WI38 (cell line): ENCODE data around the gene SHC1.
A peak's percentile ranks its signal among the peaks of the same experiment; 100 is the strongest.

Experiments used
- H3K4me3 ChIP-seq: 2 replicates; pipeline ENCODE4 v1.5.1; 2011; ENCODE audit warnings: low read depth, mild to moderate bottlenecking, control low read depth, low read length
- TF ChIP-seq, protein P1 (sequence below): IDR thresholded peaks from 2 replicates; pipeline ENCODE4 v1.5.1; 2012; ENCODE audit warnings: low read depth, mild to moderate bottlenecking, control low read depth, low read length

The SHC1 gene

DNA sequence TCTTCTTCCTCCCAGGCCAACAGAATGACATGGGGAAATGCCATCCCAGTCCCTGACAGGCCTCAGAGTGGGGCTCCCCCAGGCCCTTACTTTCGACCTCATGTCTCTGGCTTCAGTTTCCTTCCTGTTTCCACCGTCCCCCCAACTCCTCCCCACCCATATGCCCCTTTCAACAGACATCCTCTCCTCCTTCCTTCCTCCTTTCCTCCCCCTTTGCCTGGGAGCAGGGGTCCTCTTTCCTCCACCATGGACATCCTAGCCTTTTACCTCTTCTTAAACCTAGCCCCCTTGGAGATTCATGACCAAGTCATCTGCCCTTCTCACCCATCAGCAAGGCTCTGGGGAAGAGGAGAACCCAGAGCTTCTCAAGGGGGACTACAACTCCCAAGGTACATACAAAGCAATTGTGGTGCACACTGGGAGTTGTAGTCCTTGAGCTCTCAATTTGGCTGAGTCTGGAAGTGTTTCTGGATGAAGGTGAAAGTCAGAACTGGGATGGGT is 36.1 kb upstream of the SHC1 start:
- no peak overlapping the region for H3K4me3 ChIP-seq
- TF ChIP-seq, protein P1, sequence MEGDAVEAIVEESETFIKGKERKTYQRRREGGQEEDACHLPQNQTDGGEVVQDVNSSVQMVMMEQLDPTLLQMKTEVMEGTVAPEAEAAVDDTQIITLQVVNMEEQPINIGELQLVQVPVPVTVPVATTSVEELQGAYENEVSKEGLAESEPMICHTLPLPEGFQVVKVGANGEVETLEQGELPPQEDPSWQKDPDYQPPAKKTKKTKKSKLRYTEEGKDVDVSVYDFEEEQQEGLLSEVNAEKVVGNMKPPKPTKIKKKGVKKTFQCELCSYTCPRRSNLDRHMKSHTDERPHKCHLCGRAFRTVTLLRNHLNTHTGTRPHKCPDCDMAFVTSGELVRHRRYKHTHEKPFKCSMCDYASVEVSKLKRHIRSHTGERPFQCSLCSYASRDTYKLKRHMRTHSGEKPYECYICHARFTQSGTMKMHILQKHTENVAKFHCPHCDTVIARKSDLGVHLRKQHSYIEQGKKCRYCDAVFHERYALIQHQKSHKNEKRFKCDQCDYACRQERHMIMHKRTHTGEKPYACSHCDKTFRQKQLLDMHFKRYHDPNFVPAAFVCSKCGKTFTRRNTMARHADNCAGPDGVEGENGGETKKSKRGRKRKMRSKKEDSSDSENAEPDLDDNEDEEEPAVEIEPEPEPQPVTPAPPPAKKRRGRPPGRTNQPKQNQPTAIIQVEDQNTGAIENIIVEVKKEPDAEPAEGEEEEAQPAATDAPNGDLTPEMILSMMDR: no peak

DNA sequence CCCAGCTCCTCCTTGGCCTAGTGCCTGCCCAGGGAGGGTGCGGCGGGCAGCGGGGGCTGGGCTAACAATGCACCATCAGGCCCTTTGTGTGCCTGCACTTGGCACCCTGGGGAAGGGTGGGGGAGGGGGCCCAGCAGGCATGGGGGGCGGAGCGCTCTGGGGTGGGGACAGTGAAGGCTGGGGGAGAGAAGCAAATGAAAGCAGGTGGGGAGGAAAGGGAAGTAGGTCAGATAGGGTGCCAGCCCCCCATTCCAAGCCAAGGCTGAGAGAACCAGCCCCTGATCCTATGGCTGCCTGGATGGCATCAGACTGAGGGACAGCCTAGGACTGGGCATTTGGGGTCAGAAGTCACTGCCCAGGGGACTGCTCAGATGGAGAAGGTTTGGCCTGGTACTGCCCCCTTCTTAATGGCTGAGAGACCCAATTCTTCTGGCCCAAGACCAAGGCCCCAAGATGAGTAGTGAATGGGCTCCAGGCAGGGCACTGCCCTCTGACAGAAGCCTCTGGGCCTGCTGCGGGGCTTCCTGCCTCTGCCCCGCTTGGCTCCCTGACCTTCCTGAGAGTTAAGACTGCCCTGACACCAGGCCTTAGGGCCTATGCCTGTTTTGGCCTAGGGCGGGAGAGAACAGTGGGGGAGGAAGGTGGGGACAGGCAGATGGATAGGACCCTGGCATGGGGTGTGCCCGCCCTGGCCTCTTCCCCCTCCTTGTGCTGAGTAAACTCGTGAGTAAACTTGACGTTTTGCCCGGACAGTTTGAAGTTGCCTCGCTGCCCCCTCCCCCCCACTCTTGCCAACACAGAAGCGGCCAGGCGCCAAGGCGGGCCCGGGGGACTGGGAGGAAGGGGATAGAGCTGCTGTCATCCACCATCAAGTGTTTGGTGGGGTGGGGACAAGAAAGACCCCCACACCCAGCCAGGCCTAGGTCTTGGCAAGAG is 34.8 kb upstream of the SHC1 start:
- no peak overlapping the region for H3K4me3 ChIP-seq
- TF ChIP-seq, protein P1: no peak

DNA sequence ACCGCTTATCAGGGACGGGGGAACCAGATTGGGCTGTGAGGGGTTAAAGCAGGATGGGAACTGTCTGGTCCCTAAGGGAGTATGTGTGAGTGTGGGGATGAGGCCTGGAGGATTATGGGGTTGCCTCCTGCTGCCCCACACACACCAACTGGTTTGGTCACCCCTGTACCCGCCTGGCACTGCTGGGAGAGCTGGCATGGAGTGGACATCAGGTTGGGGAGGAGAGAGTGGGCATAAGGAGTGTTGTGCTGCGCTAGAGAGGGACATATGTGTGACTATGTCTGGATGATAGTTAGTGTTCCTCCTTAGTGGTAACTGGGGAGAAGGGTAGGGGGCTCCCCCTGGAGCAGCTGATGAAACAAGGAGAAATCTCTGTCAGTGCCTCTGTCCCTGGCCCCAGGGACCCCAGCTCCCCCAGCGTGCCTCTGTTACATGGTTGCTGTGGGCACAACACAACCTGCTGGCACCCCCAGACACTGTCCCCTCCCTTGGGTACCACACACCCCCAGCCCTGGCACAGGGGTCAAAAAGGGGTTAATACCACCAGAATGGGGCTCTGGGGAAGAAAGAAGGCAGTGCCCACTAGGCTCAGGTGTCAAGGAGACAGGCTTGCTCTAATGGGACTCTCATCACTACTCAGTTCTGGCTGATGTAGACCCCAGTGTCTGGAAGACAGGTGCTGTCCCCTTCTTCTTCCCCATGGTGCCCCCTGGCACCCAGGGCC is 34.0 kb upstream of the SHC1 start:
- TF ChIP-seq, protein P1: no peak

DNA sequence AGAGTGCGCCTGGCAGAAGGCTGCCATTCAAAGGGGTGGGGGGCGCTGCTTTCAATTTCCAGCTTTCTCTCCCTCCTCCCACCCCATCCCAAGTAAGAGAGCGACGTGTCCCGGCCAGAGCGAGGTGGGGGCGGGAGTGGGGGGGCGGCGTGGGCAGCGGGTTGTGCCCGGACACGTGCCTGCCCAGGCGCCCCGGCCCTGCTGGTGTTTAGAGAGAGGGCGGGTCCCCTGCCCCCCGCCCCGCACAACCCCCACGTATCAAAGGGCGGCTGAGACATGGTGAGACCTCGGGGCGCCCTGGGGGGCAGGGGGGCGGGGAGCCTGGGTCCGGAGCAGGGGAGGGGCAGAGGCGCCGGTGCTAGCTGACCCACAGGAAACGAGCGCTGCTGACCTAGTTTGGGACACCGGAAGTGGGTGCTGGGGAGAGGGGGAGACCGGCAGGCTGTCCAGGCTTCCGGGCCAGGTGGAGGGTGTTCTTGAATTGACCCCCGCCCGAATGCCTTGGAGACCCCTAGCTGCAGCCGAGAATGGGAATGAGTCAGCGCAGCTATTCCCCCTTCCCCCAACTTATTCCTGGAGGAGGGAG is 33.3 kb upstream of the SHC1 start:
- peak overlapping the region; percentile 87 for H3K4me3 ChIP-seq
- TF ChIP-seq, protein P1: no peak

More for the DNA sequence above, 34.0 kb upstream of the SHC1 start:
- peak overlapping the region; percentile 87 for H3K4me3 ChIP-seq

DNA sequence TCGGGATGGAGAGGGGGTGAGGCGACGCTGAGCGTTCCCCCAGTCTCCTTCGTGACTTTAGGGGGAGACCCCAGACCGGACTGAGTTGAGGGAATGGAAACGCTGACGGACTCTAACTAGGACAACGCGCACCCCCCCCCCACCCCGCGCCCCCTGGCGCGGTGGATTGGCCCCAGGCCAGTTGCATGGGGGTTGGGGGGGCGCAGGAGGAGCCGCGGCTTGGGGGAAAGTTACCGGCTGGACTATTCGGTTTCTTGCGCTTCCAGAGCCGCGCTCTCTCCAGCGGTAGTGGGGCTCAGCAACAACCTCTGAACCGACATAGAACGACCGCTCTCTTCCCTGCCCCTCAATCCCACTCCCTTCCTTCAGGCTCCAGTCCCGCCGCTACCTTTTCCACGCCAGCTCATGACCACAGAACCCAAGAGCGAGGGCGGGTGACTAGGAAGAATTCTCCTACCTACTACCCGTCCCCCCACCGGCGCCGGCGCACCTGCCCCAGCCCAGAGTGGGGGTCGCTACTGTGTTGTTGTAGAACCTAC is 32.7 kb upstream of the SHC1 start:
- H3K4me3 ChIP-seq: peak overlapping the region; percentile 87
- TF ChIP-seq, protein P1: no peak

DNA sequence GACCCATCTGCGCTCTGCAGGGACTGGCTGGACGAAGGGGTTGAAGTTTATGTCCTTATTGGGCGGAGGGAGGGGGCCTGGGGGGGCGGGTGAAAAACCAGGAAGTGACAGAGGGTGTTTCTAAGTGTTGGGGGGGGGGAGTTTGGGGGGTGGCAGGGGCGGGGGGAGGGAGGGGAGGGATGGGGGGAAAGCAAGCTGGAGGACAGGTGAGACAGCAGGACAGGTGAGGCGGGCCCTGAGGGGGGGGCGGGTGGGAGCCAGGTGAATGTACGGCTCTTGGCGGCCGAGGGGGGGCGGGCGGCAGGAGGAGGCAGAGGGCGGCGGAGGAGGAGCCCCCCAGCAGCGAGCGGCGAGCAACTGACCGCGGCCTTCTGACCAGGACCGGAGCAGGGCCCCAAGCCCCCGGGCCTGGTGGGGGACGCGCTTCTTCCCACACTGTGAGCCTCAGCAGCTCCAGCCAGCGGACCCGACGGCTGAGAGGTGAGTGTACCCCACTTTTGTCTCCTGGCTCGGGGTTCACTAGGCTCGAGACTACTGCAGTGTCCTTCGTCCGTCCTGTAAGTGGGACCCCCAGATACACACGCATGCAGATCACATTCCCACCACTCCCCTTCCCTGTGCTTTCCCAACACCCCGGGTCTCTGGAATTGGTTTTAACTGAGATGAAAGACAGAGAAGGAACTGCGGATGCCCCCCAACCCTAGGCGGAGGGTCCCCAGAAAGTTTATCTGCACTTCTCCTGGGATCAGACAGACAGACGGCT is 32.1 kb upstream of the SHC1 start, which contains the start of gene ZBTB7B:
ZBTB7B (plus strand) TSS at position 339 of the 763 bp plus-strand sequence. CDS start 11,859 bp downstream, outside the sequence.
- TF ChIP-seq, protein P1: no peak
- H3K4me3 ChIP-seq: peak within 1 kb of the TSS; percentile 87
